Sigmoid colon (tissue), 4 donors: ENCODE data around the gene NDUFA5.

Source experiments
- EP300 ChIP-seq, 4 donors: sonication (generic); formaldehyde crosslinking; IDR thresholded peaks; one replicate each; pipeline ENCODE4 v1.6.1; 2017; ENCODE audit warnings: antibody characterized with exemption in 4 of 4
- TF ChIP-seq, protein P1 (sequence below), 4 experiments: fragments of 450-650 bp in 3 of 4; fragments of 200-600 bp in 1 of 4; IDR thresholded peaks; one replicate each; pipeline ENCODE4 v1.5.1; 2016 to 2019; ENCODE audit warnings: antibody characterized with exemption in 4 of 4, mild to moderate bottlenecking in 3 of 4, moderate library complexity in 2 of 4

GRCh38 chr7:123505221-123505620, 52.4 kb downstream of the NDUFA5 start:
- TF ChIP-seq, protein P1, sequence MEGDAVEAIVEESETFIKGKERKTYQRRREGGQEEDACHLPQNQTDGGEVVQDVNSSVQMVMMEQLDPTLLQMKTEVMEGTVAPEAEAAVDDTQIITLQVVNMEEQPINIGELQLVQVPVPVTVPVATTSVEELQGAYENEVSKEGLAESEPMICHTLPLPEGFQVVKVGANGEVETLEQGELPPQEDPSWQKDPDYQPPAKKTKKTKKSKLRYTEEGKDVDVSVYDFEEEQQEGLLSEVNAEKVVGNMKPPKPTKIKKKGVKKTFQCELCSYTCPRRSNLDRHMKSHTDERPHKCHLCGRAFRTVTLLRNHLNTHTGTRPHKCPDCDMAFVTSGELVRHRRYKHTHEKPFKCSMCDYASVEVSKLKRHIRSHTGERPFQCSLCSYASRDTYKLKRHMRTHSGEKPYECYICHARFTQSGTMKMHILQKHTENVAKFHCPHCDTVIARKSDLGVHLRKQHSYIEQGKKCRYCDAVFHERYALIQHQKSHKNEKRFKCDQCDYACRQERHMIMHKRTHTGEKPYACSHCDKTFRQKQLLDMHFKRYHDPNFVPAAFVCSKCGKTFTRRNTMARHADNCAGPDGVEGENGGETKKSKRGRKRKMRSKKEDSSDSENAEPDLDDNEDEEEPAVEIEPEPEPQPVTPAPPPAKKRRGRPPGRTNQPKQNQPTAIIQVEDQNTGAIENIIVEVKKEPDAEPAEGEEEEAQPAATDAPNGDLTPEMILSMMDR (IDR thresholded peaks at IDR 0.05): no peak
- TF ChIP-seq EP300 (IDR thresholded peaks at IDR 0.05): no peak
